Stimulated activated CD8-positive, alpha-beta memory T cell treated with anti-CD3 and anti-CD28 coated beads, Interleukin-4, amount 100 ng/mL, for 1 hour (primary cell): ENCODE measurements around the gene AKNA.
"Not testable (repeated sequence)": the region's sequence is repeated elsewhere in the genome, so short reads cannot be mapped to it uniquely, and the experiment has no call there.

Experiments used
- DNase-seq, 2 donors: peaks; one replicate each; pipeline ENCODE4 v3.0.0-alpha.2; 2020; ENCODE audit warnings: low read depth in 2 of 2, low spot score in 1 of 2

AKNA gene

DNA sequence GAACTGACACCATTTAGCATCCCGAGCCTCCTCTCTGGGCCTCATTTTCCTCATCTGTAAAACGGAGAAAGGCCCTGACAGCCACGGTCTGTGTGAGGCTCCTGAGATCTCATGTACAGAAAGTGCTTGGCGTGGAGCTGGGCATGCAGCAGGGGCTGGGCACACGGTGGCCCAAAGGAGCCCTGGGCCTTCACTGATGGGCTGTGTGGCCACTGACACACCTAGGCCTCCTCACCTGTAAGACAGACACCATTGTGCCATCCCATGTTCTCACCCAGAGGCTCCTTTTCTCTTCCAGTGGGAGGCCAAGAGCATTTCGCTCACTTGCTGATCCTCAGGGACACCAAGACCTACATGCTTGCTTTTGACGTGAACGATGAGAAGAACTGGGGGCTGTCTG, 63.3 kb downstream of the AKNA start:
- DNase-seq = no peak

DNA sequence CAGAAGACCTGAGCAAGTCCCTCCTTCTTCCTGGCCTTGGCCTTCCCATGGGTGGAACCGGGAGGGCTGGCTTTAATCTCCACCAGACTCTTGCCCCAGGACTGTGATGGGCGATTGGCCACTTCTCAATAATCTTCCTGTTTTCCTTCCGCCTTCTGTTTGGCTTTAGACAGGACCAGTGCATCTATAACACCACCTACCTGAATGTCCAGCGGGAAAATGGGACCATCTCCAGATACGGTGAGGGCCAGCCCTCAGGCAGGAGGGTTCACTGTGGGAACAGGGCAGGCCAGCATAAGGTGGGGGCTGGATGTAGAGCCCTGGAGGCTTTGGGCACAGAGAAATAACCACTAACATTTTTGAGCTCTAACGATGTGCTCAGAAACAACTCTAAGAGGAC, 63.9 kb downstream of the AKNA start:
- DNase-seq = not testable (repeated sequence)

DNA sequence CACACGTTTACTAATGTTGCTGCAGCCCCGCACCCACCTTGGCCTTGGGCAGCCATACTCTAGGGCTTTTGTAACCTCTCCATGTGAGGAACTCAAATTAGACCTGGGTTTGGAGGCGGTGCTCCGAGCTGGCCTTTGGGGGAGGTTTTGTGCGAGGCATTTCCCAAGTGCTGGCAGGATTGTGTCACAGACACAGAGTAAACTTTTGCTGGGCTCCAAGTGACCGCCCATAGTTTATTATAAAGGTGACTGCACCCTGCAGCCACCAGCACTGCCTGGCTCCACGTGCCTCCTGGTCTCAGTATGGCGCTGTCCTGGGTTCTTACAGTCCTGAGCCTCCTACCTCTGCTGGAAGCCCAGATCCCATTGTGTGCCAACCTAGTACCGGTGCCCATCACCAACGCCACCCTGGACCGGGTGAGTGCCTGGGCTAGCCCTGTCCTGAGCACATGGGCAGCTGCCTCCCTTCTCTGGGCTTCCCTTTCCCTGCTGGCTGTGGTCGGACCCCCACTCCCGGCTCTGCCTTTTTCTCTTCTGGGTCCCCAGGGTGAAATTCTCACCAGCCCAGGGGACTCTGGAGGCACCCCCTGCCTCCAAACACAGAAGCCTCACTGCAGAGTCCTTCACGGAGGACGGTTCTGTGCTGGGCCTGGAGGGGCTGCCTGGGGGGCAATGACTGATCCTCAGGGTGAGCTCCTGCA, 64.8 kb downstream of the AKNA start, which contains the start of gene ORM1:
ORM1 (plus strand) TSS at position 268 of the 701 bp plus-strand sequence; CDS start at position 304, 36 bp downstream.
- not testable (repeated sequence) for DNase-seq

DNA sequence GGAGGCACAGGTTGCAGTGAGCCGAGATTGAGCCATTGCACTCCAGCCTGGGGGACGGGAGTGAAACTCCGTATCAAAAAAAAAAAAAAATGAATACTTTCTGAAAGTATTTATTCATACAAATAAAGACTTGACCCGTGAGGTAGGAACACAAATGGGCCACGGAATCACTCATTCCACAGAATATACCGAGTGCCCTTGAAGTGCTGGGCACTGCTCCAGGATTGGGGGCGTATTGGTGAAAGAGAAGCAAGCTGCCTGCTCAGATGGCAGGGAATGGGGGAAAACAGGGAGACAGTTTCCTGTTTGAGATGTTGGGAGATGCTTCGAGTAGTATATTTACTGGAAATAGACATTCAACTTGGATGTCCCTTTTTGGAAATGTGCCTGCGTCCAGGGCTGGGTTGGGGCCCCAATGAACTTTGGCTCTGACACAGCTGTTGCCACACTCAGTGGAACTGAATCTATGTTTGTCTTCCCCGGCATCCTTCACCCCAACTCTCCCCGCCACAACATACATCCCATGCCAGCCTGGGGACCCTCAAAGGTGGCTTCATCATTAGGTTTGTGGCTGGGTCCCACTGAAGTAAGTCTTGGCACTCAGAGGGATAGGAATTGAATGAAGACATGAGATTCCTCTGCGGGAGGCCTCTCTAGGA, 65.5 kb downstream of the AKNA start:
- DNase-seq = not testable (repeated sequence)

DNA sequence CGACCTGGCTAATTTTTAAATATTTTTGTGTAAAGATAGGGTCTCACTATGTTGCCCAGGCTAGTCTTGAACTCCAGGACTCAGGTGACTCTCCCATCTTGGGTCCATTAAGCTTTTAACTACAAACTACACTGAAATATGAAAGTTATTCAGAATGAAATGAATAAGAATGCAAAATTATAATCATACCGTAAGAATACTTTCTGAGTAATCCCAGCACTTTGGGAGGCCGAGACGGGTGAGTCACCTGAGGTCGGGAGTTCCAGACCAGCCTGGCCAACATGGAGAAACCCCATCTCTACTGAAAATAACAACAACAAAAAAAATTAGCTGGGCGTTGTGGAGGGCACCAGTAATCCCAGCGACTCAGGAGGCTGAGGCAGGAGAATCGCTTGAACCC, 66.0 kb downstream of the AKNA start:
- no peak for DNase-seq

DNA sequence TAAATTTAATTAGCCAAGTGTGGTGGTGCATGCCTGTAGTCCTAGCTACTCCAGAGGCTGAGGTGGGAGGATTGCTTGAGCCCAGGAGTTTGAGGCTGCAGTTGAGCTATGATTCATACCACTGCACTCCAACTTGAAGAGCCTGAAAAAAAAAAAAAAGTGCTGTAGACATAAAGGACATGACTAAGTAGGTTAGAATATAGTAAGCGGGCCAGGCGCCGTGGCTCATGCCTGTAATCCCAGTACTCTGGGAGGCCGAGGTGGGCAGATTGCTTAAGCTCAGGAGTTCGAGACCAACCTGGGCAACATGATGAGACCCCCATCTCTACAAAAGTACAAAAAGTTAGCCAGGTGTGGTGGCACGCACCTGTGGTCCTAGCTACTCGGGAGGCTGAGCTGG, 67.1 kb downstream of the AKNA start:
- DNase-seq = not testable (repeated sequence)

DNA sequence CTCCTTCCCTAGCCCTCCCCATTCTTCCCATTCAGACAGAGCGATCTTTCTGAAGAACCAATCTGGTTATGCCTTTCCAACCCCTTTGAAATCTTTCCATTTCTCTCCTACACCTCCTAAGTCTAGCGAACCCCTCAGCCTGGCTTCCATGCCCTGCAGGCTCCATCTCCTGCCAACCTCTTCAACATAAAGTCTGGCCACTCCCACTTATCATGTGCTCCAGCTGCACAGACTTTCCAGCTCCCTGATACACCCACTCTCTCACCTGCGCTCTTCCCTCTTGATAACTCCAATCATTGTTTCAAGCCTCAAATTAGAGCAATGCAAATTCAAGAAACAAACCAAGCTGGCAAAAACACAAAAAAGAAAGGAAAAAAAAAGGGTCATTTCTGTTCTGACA, 68.6 kb downstream of the AKNA start:
- no peak for DNase-seq

DNA sequence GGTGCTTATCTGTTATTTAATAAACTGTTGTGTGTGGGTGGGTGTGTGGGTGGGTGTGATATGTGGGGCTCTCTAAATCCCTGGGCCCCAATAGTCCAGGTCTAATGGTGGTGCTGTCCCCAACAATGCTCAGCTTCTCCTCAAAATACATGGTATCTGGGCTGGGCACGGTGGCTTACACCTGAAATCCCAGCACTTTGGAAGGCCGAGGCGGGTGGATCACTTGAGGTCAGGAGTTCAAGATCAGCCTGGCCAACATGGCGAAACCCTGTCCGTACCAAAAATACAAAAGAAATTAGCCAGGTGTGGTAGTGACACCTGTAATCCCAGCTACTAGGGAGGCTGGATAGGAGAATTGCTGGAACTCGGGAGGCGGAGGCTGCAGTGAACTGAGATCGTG, 69.4 kb downstream of the AKNA start:
- no peak for DNase-seq

DNA sequence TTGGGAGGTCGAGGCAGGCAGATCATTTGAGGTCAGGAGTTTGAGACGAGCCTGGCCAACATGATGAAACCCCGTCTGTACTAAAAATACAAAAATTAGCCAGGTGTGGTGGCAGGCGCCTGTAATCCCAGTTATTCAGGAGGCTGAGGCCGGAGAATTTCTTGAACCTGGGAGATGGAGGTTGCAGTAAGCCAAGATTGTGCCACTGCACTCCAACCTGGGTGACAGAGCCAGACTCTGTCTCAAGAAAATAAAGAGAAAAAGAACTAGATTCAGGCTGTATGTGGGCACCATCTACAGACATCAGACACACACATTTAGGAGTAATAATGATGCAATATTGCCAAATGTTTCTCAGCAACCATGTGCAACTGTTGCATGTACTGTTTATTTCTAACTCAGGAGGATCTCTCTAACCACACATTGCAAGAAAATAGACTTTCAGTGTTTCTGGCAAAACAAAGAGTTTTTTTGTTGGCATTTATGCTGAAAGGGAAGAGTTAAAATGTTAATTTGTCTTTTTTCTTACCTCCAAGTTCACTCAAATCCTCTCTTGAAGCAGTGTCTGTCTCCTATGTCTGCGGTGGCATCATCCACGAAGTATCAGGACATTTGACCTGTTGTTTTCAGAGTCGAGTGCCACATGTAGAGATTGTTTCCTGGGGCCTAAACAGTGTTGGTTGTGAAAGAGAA, 70.0 kb downstream of the AKNA start:
- no peak for DNase-seq

DNA sequence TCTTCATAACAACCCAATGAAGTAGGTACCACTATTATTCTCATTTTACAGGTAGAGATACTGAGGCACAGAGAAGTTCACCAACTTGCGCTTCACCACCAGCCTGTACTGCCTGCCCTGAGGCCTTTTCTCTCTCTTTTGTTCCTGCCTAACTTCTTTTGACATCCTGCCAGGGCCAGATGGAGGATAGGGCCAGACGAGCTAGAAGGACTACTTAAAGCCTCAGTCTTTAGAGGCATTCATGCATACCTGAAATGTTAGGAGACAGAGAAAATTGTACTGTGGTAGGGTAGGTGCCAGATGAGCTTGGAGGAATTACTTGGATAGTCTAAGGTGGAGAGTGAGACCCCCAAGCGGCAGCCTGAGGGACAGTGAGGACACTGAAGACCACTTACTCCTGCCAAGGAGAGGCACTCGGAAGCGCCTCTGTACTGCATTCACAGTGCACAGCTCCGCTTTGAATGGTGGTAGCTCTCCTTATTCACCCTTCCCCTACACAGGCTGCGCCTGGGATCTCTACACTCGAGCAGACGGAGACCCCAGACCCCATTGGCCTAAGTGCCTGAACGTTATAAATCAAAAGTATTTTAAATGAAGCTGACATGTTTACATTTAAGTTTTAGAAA, 71.1 kb downstream of the AKNA start:
- no peak for DNase-seq

DNA sequence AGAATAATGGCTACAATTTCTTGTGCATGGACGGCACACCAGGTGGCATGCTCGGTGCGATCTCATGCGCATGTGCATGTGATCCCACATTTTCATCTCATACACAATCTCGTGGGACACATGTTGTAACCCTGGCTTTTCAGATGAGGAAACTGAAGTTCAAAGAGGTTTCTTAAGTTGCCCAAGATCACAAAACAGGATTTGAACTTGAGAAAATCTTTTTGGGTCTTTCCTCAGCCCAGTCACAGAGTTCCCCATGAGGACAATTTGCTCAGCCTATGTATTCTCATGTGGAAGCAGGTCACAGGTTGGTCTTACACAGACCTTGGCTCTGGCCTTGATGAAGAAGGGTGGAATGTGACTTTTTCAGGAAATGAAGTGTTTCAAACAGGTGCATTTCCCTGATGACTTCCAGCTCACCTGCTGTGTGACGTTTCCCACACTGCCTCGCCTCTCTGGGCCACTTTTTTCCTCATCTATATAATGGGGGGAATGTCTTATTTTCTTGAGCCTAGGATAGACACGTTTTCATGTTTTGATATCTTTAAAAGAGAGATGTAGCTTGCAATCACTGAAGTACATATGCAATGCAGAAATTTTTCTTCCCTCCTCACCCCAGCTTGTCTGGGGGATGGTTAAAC, 71.9 kb downstream of the AKNA start:
- no peak for DNase-seq

DNA sequence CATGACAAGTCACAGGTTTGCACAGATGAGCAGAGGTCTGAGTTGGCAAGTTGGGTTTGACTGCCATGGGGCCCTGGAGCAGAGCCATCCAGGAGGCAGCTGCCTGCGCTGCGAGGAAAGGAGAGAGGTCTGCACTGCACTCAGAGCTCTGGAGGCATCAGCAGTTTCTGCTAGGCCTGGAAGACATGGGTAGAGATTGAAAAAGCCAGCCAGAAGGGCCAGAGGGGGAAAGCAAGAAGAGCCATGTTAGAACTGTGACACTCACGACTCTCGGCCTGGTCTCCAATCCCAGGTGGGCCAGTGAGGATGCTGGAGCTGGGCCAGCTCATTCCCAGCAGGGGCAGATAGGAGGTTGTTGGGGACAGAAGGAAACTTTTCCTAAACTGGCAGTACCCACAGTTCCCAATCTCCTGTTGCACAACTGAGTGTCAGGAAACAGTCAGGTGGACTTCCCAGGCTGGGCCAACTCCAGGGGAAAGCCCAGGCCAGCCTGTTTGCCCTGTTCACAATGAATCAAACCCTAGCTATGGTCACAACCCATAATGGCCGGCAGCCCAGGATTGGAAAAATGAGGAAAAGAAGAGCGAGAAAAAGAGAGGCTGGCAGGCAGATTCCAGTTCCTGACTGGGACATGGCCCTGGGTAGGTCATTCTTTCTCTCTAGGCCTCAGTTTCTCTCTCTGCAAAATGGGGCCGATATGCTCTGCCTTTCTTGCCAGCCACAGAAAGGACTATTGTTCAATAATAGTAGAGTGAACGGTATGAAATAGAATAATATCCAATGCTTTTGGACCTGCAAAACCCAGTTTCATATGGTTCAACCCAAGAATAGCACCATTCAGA, 72.7 kb downstream of the AKNA start:
- DNase-seq = no peak

DNA sequence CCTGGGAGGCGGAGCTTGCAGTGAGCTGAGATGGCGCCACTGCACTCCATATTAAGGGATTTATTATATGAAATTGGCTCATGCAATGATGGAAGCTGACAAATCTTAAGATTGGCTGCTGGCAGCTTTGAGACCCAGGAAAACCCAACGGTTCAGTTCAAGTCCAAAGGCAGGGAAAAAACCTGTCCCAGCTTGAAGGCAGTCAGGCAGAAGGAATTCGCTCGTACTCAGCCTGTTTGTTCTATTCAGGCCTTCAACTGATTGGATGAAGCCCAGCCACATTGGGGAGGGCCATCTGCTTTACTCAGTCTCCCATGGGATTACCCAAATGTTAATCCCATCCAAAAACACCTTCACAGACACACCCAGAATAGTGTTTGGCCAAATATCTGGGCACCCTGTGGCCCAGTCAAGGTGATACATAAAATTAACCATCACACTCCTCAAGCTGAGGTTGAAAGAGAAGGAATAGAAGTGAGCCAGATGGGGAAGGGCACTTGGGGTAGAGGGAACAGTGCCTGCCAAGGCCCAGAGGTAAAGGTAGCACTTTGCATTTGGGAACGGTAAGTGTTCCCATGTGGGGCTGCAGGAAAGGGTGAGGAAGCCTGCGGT, 73.4 kb downstream of the AKNA start:
- no peak for DNase-seq

DNA sequence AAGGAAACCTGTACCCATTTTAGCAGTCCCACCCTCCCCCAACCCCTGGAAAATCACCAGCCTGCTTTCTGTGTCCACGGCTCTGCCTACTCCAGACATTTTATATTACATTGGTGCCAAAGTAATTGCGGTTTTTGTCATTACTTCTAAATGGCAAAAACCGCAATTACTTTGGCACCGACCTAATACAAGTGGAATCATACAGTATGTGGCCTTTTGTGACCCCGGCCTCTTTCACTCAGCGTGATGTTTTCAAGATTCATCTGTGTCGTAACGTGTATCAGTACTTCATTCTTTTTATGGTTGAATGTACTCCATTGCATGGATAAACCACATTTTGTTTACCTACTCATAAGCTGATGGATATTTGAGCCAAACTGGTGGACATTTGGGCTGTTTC, 74.6 kb downstream of the AKNA start:
- DNase-seq = no peak

DNA sequence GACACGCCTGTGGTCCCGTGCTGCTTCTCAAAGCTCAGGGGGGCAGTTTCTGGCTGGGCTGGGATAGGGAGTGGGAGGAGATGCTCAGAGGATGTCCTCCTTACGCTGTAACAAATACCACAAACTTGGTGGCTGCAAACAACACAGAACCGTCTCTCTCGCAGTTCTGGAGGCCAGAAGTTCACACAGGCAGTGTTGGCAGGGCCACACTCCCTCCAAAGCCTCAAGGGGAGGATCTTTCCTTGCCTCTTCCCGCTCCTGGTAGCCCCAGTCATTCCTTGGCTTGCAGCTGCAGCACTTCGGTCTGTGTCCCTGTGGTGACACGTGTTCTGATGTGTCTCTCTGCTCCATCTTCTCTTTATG, 75.3 kb downstream of the AKNA start:
- DNase-seq = no peak

DNA sequence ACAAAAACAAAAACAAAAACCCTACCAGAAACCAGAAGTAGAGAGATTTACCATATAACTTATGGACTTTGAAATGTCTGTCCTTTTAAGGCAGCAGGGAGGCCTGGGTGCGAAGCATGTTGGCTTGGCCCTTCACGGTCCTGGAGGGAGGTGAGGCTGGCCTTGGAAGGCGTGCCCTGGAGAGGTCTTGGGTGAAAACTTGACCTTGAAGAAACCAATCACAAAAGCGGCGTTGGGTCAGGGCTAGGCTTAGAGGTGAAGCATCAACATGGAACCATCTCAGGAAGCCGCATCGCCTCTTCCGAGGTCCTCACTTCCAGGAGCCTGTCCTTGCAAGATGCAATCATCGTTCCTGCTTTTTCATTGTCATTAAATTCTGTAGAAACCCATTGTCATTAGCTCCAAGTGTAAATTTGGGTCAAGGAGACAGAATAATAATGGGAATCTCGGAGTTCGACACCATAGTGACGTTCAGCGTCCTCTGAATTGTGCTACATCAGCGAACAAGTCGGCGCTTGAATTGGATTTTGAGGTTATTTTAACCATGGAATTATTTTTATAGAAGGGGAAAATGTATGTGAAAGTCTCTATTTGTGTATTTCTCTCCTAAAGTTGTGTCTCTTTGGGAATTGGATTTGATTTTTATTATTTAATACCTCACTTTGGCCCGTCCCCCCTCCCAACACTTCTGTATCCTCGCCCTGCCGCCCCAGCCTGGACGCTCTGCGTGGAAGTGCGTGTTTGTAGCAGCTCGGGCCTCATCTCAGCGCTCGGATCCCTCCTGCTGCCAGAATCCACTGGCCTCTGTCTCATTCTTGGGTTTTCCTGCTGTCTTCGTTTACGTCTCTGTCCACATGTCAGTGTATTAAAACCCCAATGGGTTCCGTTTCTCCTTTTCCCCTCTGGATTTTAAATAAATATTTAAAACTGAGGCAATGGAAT, 75.9 kb downstream of the AKNA start:
- DNase-seq = no peak

DNA sequence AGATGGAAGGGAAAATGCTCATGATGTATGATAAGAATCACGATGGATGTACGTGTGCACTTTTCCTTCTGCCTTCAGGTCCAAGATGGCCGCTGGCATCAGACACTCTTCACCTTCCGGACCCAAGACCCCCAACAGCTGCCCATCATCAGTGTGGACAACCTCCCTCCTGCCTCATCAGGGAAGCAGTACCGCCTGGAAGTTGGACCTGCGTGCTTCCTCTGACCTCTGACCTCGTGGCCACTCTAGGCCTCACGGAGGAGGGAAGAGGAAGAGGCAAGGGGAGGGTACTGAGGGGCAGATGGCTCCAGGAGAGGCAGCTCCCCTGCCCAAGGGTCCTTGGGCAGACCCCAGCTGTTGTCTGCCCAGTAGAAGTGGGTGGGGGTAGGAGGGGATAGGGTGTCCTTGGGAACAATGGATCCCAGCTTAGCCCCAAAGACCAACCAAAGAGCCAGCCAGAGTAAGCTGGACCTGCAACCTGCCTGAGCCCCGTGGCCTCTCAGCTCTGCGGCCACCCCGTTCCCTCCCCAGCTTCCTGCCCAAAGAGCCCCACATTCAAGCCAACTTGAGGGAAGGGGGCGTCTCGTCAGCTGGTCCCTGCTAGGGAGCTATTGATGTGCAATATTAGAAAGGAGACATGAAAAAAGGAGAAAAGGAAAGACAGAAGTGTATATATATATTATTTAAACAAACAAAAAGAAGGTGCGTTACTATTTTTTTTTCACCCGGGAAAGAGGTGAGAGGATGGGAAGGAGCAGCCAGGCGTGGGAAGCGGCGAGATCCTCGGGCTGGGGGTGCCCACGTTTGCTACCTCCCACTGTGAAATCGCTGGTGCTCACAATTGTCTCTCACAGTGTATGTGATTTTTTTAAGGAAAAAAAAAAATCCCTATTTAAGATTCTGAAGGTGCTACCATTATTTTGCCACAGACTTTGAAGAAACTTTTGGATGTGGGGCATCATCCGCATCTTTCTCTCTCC, 77.0 kb downstream of the AKNA start:
- DNase-seq = no peak

DNA sequence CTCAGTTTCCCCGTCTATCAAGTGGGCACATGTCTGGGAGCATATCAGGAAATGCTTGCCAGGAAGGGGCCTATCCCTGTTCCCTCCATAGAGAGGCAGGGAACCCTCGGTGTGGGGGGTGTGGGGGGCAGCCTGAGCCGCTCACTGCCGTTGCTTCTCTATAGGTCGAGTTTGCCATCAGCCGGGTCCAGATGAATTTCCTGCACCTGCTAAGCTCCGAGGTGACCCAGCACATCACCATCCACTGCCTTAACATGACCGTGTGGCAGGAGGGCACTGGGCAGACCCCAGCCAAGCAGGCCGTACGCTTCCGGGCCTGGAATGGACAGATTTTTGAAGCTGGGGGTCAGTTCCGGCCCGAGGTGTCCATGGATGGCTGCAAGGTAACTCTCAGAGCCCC, 78.7 kb downstream of the AKNA start:
- DNase-seq = no peak
